CD4-positive, alpha-beta T cell (primary cell): ENCODE measurements around the gene DNAH3. TPM values are rescaled to one million over a fixed set of nuclear protein-coding genes. Genes with fewer than 3 reads are reported as not detected.
"Not testable (repeated sequence)": the region's sequence is repeated elsewhere in the genome, so short reads cannot be mapped to it uniquely, and the experiment has no call there.

Experiments
- ATAC-seq: fragments of 200-7000 bp; cut with Tn5 transposase; one replicate; pipeline ENCODE4 v1.10.0; 2022; ENCODE audit warnings: mild to moderate bottlenecking; ENCODE audit not compliant: poor library complexity
- CTCF ChIA-PET: fragments of 350-600 bp; sonication (Branson Sonifier 250); formaldehyde crosslinking; loops from one replicate; lab custom pipeline; 2021; ENCODE audit warnings: antibody characterized with exemption, inconsistent platforms; lab: Charles Lee
- POLR2A ChIA-PET: fragments of 350-600 bp; sonication (Branson Sonifier 250); formaldehyde crosslinking; loops from one replicate; lab custom pipeline; 2021; ENCODE audit warnings: antibody characterized with exemption, inconsistent platforms; lab: Charles Lee
- DNase-seq, 14 experiments: peaks; one replicate each; pipeline ENCODE4 v3.0.0-alpha.2; 2013 to 2020; ENCODE audit warnings: mixed read lengths in 2 of 14
- H3K27ac ChIP-seq, 2 donors: one replicate each; pipeline versions ENCODE4 v1.5.1 to v1.7.0; 2013; ENCODE audit warnings: low read length in 2 of 2, low read depth in 1 of 2, mild to moderate bottlenecking in 1 of 2
- H3K27me3 ChIP-seq, 2 experiments: 1 replicate in 1 of 2; 2 replicates in 1 of 2; pipeline versions ENCODE4 v1.6.1 to v1.7.0; 2013; ENCODE audit warnings: low read length in 2 of 2, control low read depth in 1 of 2, mild to moderate bottlenecking in 1 of 2, moderate library complexity in 1 of 2; ENCODE audit not compliant: insufficient read depth in 2 of 2, control insufficient read depth in 1 of 2
- H3K36me3 ChIP-seq: one replicate; pipeline ENCODE4 v1.6.1; 2013; ENCODE audit warnings: low read length, control low read depth; ENCODE audit not compliant: insufficient read depth
- H3K4me1 ChIP-seq: one replicate; pipeline ENCODE4 v1.6.1; 2013; ENCODE audit warnings: low read length, control low read depth; ENCODE audit not compliant: insufficient read depth
- H3K4me3 ChIP-seq: one replicate; pipeline ENCODE4 v1.5.1; 2013; ENCODE audit warnings: mild to moderate bottlenecking, low read length, moderate library complexity
- H3K9me3 ChIP-seq, 2 experiments: 1 replicate in 1 of 2; 2 replicates in 1 of 2; pipeline versions ENCODE4 v1.6.1 to v1.7.0; 2013; ENCODE audit warnings: low read length in 2 of 2, mild to moderate bottlenecking in 2 of 2, control low read depth in 1 of 2, moderate library complexity in 1 of 2; ENCODE audit not compliant: control insufficient read depth in 1 of 2, insufficient read depth in 1 of 2
- H3K27ac Mint-ChIP-seq: one replicate; pipeline ENCODE4 v1.8.0; 2020; ENCODE audit warnings: mixed read lengths
- H3K27me3 Mint-ChIP-seq: one replicate; pipeline ENCODE4 v1.8.0; 2021; ENCODE audit warnings: mixed read lengths
- H3K36me3 Mint-ChIP-seq: one replicate; pipeline ENCODE4 v1.8.0; 2021; ENCODE audit warnings: low read depth, mixed read lengths
- H3K4me1 Mint-ChIP-seq: one replicate; pipeline ENCODE4 v1.8.0; 2021; ENCODE audit warnings: low read depth, mixed read lengths
- H3K4me3 Mint-ChIP-seq: one replicate; pipeline ENCODE4 v1.8.0; 2020; ENCODE audit warnings: mild to moderate bottlenecking, mixed read lengths
- H3K9me3 Mint-ChIP-seq: one replicate; pipeline ENCODE4 v1.8.0; 2020; ENCODE audit warnings: mixed read lengths
- intact Hi-C, 2 experiments: fragments of 100-400 bp; cut with DNase I in 1 of 2; cut with micrococcal nuclease in 1 of 2; formaldehyde crosslinking; loops; one replicate each; pipeline versions ENCODE4 v1.15.1 to v1.9.0; 2023 to 2025; cut with DNase I, micrococcal nuclease
- total RNA-seq, 174 experiments: library from RNA in 2 of 174; stranded (reverse) in 2 of 174; gene quantifications; one replicate each; pipeline ENCODE4 v1.2.3 and lab custom pipeline; 2021 to 2026
- TF ChIP-seq, protein P1 (sequence below): fragments of 200-600 bp; IDR thresholded peaks from one replicate; pipeline ENCODE4 v1.8.0; 2022; ENCODE audit warnings: antibody characterized with exemption, mild to moderate bottlenecking

The DNAH3 gene
- total RNA-seq, 2 experiments from 2014 or later: not detected

DNA sequence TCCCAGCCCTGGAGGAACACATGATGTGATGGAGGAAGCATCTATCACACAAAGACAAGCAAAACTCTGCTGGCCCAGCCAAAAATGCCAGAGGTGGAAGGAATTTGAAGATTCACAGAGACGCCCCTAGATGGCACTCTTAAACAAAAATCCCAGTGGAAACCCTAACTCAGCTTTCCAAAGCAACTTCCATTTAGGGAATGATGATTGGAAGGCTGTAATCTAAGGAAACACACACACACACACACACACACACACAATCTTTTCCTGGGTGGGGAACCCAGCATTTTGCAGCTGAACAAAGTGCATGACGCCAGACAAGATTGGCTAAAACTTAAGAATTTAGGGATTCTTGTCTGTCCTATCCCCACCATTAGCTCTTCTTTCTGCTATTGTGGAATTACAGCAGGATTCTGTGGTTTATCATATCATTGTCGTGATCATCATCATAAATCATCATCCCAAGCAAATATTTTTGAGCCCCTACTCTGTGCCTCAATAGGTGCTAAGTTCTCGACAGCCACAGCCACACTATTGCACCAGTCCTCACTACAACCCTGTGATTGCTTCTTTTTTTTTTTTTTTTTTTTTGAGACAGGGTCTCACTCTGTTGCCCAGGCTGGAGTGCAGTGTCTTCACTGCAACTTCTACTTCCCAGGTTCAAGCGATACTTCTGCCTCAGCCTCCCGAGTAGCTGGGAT, 6.3 kb upstream of the DNAH3 start:
- ChIA-PET CTCF (interaction anchor here (0.6 kb wide), 1 partner anchor 418 kb away, joined by 4 read pairs; no protein-coding TSS in a partner anchor), POLR2A (no interaction called here)
- Histone ChIP-seq H3K27ac (no peak overlapping the region), H3K4me3 (no peak overlapping the region), H3K36me3 (no peaks in the 10 kb centered on the region), H3K4me1 (peaks cover 22% of the 10 kb centered on the region), H3K27me3 (no peaks in the 10 kb centered on the region), H3K9me3 (no peaks in the 10 kb centered on the region)
- peak overlapping the region; percentile 69 for H3K4me3 Mint-ChIP-seq
- H3K9me3 Mint-ChIP-seq: no peaks in the 10 kb centered on the region
- H3K27me3 Mint-ChIP-seq: no peaks in the 10 kb centered on the region
- DNase-seq: peak in 4 of 14 experiments; percentile 12 to 28 (median 22)
- intact Hi-C loops: loop anchor here (2.0 to 10.0 kb wide), 3 partner anchors 138 to 398 kb away; partner anchors contain the start of genes DCUN1D3 (in 2 of the 2) and LYRM1 (in 2 of the 2)
- no peak overlapping the region for H3K27ac Mint-ChIP-seq
- TF ChIP-seq, protein P1, sequence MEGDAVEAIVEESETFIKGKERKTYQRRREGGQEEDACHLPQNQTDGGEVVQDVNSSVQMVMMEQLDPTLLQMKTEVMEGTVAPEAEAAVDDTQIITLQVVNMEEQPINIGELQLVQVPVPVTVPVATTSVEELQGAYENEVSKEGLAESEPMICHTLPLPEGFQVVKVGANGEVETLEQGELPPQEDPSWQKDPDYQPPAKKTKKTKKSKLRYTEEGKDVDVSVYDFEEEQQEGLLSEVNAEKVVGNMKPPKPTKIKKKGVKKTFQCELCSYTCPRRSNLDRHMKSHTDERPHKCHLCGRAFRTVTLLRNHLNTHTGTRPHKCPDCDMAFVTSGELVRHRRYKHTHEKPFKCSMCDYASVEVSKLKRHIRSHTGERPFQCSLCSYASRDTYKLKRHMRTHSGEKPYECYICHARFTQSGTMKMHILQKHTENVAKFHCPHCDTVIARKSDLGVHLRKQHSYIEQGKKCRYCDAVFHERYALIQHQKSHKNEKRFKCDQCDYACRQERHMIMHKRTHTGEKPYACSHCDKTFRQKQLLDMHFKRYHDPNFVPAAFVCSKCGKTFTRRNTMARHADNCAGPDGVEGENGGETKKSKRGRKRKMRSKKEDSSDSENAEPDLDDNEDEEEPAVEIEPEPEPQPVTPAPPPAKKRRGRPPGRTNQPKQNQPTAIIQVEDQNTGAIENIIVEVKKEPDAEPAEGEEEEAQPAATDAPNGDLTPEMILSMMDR: peak; percentile 56
- no peak for ATAC-seq
- peaks cover 26% of the 10 kb centered on the region for H3K4me1 Mint-ChIP-seq
- peaks cover 4% of the 10 kb centered on the region for H3K36me3 Mint-ChIP-seq

DNA sequence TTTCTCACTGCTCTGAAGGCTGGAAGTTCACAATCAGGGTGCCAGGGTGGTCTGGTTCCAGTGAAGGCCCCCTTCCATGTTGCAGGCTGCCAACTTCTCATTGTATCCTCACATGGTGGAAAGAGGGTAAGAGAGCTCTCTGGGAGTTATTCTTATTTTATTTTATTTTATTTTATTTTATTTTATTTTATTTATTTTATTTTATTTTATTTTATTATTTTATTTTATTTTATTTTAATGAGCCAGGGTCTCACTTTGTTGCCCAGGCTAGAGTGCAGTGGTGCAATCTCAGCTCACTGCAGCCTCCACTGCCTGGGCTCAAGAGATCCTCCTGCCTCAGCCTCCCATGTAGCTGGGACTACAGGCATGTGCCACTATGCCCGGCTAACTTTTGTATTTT, 5.4 kb upstream of the DNAH3 start:
- CTCF ChIA-PET: not testable (repeated sequence)

DNA sequence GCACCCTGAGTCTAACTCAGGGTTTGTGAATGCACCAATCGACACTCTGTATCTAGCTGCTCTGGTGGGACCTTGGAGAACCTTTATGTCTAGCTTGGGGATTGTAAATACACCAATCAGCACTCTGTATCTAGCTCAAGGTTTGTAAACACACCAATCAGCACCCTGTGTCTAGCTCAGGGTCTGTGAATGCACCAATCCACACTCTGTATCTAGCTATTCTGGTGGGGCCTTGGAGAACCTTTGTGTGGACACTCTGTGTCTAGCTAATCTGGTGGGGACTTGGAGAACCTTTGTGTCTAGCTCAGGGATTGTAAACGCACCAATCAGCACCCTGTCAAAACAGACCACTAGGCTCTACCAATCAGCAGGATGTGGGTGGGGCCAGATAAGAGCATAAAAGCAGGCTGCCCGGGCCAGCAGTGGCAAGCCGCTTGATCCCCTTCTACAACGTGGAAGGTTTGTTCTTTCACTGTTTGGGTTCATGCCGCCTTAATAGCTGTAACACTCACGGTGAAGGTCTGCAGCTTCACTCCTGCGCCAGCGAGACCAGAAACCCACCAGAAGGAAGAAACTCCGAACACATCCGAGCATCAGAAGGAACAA, 2.6 kb upstream of the DNAH3 start:
- intact Hi-C loops: loop anchor here in 1 of 2 experiments (10.0 kb wide), 1 partner anchor 142 kb away; no protein-coding TSS in a partner anchor
- H3K27me3 Mint-ChIP-seq: peaks cover 24% of the 10 kb centered on the region
- POLR2A ChIA-PET: not testable (repeated sequence)

More for the DNA sequence above, 5.4 kb upstream of the DNAH3 start:
- intact Hi-C loops: loop anchor here (2.0 to 10.0 kb wide), 3 partner anchors 139 to 399 kb away; partner anchors contain the start of genes DCUN1D3 (in 2 of the 2) and LYRM1 (in 2 of the 2)
- H3K9me3 Mint-ChIP-seq, H3K27me3 Mint-ChIP-seq, H3K27ac ChIP-seq, H3K36me3 ChIP-seq, H3K27ac Mint-ChIP-seq, H3K9me3 ChIP-seq, DNase-seq, H3K4me3 ChIP-seq, POLR2A ChIA-PET, ATAC-seq, H3K27me3 ChIP-seq, H3K36me3 Mint-ChIP-seq: not testable (repeated sequence)
- Mint-ChIP-seq H3K4me3 (peak overlapping the region; percentile 11), H3K4me1 (peaks cover 26% of the 10 kb centered on the region)
- peaks cover 20% of the 10 kb centered on the region for H3K4me1 ChIP-seq

DNA sequence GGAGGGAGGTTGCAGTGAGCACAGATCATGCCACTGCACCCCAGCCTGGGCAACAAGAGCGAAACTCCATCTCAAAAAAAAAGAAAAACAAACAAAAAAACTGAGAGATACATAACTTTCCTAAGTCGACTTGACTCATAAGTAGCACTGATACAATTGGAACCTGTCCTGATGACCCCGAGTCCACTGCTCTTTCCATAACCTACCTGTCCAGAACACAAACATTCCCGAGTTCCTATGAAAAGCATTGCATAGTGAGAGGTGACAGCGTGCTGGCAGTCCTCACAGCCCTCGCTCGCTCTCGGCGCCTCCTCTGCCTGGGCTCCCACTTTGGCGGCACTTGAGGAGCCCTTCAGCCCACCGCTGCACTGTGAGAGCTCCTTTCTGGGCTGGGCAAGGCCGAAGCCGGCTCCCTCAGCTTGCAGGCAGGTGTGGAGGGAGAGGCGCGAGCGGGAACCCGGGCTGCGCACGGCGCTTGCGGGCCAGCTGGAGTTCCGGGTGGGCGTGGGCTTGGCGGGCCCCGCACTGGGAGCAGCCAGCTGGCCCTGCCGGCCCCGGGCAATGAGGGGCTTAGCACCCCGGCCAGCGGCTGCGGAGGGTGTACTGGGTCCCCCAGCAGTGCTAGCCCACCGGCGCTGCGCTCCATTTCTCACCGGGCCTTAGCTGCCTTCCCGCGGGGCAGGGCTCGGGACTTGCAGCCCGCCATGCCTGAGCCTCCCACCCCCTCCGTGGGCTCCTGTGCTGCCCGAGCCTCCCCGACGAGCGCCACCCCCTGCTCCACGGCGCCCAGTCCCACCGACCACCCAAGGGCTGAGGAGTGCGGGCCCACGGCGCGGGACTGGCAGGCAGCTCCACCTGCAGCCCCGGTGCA, 1.7 kb upstream of the DNAH3 start:
- H3K27ac Mint-ChIP-seq, H3K9me3 ChIP-seq, H3K36me3 ChIP-seq, CTCF ChIA-PET, H3K27ac ChIP-seq, POLR2A ChIA-PET, H3K4me1 Mint-ChIP-seq, H3K4me3 Mint-ChIP-seq, H3K9me3 Mint-ChIP-seq, H3K4me3 ChIP-seq, H3K36me3 Mint-ChIP-seq, DNase-seq, H3K4me1 ChIP-seq, ATAC-seq, H3K27me3 ChIP-seq: not testable (repeated sequence)
- intact Hi-C loops: loop anchor here in 1 of 2 experiments (10.0 kb wide), 1 partner anchor 142 kb away; no protein-coding TSS in a partner anchor
- peaks cover 32% of the 10 kb centered on the region for H3K27me3 Mint-ChIP-seq

More for the DNA sequence above, 2.6 kb upstream of the DNAH3 start:
- H3K27ac Mint-ChIP-seq, H3K36me3 Mint-ChIP-seq, H3K27me3 ChIP-seq, H3K36me3 ChIP-seq, CTCF ChIA-PET, H3K4me3 Mint-ChIP-seq, H3K4me1 Mint-ChIP-seq, H3K27ac ChIP-seq, H3K4me1 ChIP-seq, H3K9me3 ChIP-seq, DNase-seq, H3K4me3 ChIP-seq, ATAC-seq, H3K9me3 Mint-ChIP-seq: not testable (repeated sequence)
